Measurements from ENCODE around the gene EGFL7. TPM values are rescaled to one million over a fixed set of nuclear protein-coding genes. Genes with fewer than 3 reads are reported as not detected.

The EGFL7 gene
- total and polyA plus RNA-seq, 3 donors from 2014 or later = 68.5 to 106 (median 101) TPM

DNA sequence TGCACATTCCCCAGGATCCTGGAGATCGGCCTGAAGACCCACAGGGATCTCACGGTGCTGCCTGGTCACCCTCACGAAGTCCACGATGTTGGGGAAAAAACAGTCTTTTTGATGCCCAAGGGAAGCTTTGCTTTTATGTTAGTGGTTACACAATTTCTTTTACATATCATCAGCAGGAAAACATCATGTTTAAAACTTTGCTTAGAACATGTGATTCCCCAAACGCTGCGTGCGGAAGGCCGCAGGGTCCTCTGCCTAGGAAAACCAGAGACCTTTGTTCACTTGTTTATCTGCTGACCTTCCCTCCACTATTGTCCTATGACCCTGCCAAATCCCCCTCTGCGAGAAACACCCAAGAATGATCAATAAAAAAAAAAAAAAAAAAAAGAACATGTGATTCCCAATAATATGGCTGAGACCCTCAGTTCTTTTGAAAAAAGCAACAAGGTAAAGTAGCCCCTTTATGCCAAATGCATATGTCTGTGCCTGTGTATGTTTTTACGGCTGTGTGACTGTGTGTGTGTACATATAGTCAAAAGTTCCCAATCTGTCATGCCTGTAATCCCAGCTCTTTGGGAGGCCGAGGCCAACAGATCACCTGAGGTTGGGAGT is 36.0 kb downstream of the EGFL7 start:
- H3K4me3 ChIP-seq = no peak overlapping the region
- 90 to 91% methylated on average over 11 of the region's 11 CpGs for WGBS, 2 donors
- no peaks in the 10 kb centered on the region for H3K9me3 ChIP-seq
- H3K27ac ChIP-seq = no peak overlapping the region
- no peak for TF ChIP-seq POLR2A (IDR thresholded peaks at IDR 0.05)
- TF ChIP-seq CTCF (IDR thresholded peaks at IDR 0.05) = no peak
- intact Hi-C loops (cut with DNase I; ENCODE audit: low total_unique reads) = no loop called here
- no peaks in the 10 kb centered on the region for H3K4me1 ChIP-seq
- H3K27me3 ChIP-seq = no peaks in the 10 kb centered on the region
- DNase-seq = no peak
- H3K36me3 ChIP-seq (ENCODE audit: low read depth, missing control alignments) = no peaks in the 10 kb centered on the region

- intact Hi-C loops (cut with DNase I; ENCODE audit: low total_unique reads) = no loop called here
- TF ChIP-seq POLR2A (IDR thresholded peaks at IDR 0.05) (no peak), CTCF (IDR thresholded peaks at IDR 0.05) (no peak)
- no peaks in the 10 kb centered on the region for H3K27me3 ChIP-seq
- no peak overlapping the region for H3K4me3 ChIP-seq
- H3K36me3 ChIP-seq (ENCODE audit: low read depth, missing control alignments) = no peaks in the 10 kb centered on the region
- no peak overlapping the region for H3K27ac ChIP-seq
- H3K4me1 ChIP-seq = no peaks in the 10 kb centered on the region
- WGBS, 2 donors = 84 to 85% methylated on average over 13 of the region's 13 CpGs
- no peak for DNase-seq
- H3K9me3 ChIP-seq = no peaks in the 10 kb centered on the region
Observed at GRCh38 chr9:136700304-136700703, 37.6 kb downstream of the EGFL7 start.

DNA sequence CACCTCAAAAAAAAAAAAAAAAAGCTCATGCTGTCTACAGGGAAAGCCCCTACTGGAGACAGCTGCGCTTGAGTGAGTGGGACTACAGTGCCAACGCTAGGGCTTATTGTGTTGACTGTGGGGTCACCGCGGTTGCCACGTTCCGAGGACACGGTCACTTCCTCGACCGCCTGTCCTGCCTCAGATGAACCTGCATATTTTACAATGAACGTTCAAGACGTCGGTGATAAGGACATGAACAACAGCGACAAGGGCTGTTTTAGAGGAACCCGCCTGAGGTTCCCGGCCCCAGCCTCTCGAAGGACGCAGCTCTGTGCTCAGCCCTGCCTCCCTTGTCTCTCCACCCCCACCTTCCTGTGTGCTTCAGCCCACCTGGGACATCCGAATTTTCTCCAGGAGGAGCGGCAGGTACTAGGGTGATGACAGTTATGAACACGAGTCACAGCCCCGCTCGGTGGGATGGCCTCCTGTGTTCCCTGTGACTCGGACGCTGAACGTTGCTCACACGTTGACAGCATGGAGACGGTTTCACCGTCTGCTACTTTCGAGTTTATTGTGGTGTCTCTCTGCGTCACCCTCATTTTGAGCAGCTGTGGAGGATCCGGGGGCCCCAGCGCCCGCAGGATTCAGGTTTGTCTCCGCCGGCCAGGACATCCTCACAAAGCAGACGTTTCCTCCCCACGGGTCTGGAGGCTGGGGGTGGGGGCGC is 38.4 kb downstream of the EGFL7 start:
- TF ChIP-seq POLR2A (IDR thresholded peaks at IDR 0.05) (no peak), CTCF (IDR thresholded peaks at IDR 0.05) (no peak)
- intact Hi-C loops (cut with DNase I; ENCODE audit: low total_unique reads) = no loop called here
- no peaks in the 10 kb centered on the region for H3K9me3 ChIP-seq
- no peaks in the 10 kb centered on the region for H3K36me3 ChIP-seq (ENCODE audit: low read depth, missing control alignments)
- no peak for DNase-seq
- no peaks in the 10 kb centered on the region for H3K27me3 ChIP-seq
- 50 to 56% methylated on average over 29 to 38 of the region's 38 CpGs for WGBS, 2 donors
- H3K27ac ChIP-seq = no peak overlapping the region
- H3K4me1 ChIP-seq = no peaks in the 10 kb centered on the region
- H3K4me3 ChIP-seq = no peak overlapping the region

GRCh38 chr9:136701668-136702053 is 38.9 kb downstream of the EGFL7 start:
- no peak overlapping the region for H3K27ac ChIP-seq
- no peaks in the 10 kb centered on the region for H3K36me3 ChIP-seq (ENCODE audit: low read depth, missing control alignments)
- DNase-seq = no peak
- intact Hi-C loops (cut with DNase I; ENCODE audit: low total_unique reads) = no loop called here
- no peaks in the 10 kb centered on the region for H3K9me3 ChIP-seq
- 35 to 60% methylated on average over 10 of the region's 10 CpGs for WGBS, 2 donors
- TF ChIP-seq POLR2A (IDR thresholded peaks at IDR 0.05) = no peak
- TF ChIP-seq CTCF (IDR thresholded peaks at IDR 0.05) = no peak
- H3K27me3 ChIP-seq = no peaks in the 10 kb centered on the region
- H3K4me3 ChIP-seq = no peak overlapping the region
- no peaks in the 10 kb centered on the region for H3K4me1 ChIP-seq
